Measurements from ENCODE around the gene PARP3.

The PARP3 gene

GRCh38 chr3:51967384-51968169 lies 25.4 kb downstream of the PARP3 start, which contains the start of gene PCBP4:
PCBP4 (minus strand) TSS chr3:51967454; CDS start chr3:51961240, 6,214 bp downstream.
- no peak for DNase-seq

- DNase-seq, result peak; percentile 86
These were observed 26.1 kb downstream of the PARP3 start for GRCh38 chr3:51968170-51968775.

- DNase-seq, result peak; percentile 25
These were observed 26.9 kb downstream of the PARP3 start for GRCh38 chr3:51968883-51969678.

GRCh38 chr3:51969841-51970240 lies 27.7 kb downstream of the PARP3 start:
- DNase-seq, result no peak

- DNase-seq, result no peak
These were observed 28.6 kb downstream of the PARP3 start for GRCh38 chr3:51970606-51971300.

- no peak for DNase-seq
These were observed 29.2 kb downstream of the PARP3 start for GRCh38 chr3:51971350-51971749.

GRCh38 chr3:51974277-51974962 lies 32.3 kb downstream of the PARP3 start:
- no peak for DNase-seq

GRCh38 chr3:51974963-51975851 lies 33.0 kb downstream of the PARP3 start, which contains the start of gene ABHD14A:
ABHD14A (plus strand) TSS chr3:51975064; CDS start chr3:51975136, 72 bp downstream.
- DNase-seq, result peak; percentile 90

GRCh38 chr3:51975852-51976549 lies 33.8 kb downstream of the PARP3 start:
- peak; percentile 90 for DNase-seq

- no peak for DNase-seq
These were observed 35.4 kb downstream of the PARP3 start for GRCh38 chr3:51977446-51978142.

GRCh38 chr3:51978143-51978502 lies 36.0 kb downstream of the PARP3 start:
- DNase-seq, result no peak

- DNase-seq, result no peak
These were observed 38.1 kb downstream of the PARP3 start for GRCh38 chr3:51980253-51980652.

- DNase-seq, result no peak
These were observed 40.2 kb downstream of the PARP3 start for GRCh38 chr3:51982352-51982837.

GRCh38 chr3:51982838-51983577 lies 40.8 kb downstream of the PARP3 start, which contains the start of gene ACY1:
ACY1 (plus strand) TSS chr3:51983535; CDS start chr3:51984065, 530 bp downstream.
- DNase-seq, result peak; percentile 88

- DNase-seq, result no peak
These were observed 41.6 kb downstream of the PARP3 start for GRCh38 chr3:51983578-51984268.

GRCh38 chr3:51984269-51984647 lies 42.1 kb downstream of the PARP3 start:
- no peak for DNase-seq

GRCh38 chr3:51985063-51985462 lies 42.9 kb downstream of the PARP3 start:
- DNase-seq, result no peak
